Loucy (cell line): ENCODE data around the gene STXBP4.

Source experiments
- H2AFZ ChIP-seq: fragments of 200-600 bp; sonication (generic); 2 replicates; pipeline ENCODE4 v1.6.0; 2016; ENCODE audit warnings: antibody characterized with exemption, mild to moderate bottlenecking, low read length, moderate library complexity
- H3F3A ChIP-seq: fragments of 200-600 bp; 2 replicates; pipeline ENCODE4 v1.6.0; 2016; ENCODE audit warnings: antibody characterized with exemption, low read depth, mild to moderate bottlenecking
- H3K27me3 ChIP-seq: fragments of 200-600 bp; sonication (generic); 2 replicates; pipeline ENCODE4 v1.6.1; 2014; ENCODE audit warnings: low read length, mild to moderate bottlenecking; ENCODE audit not compliant: insufficient read depth, poor library complexity, severe bottlenecking
- H3K36me3 ChIP-seq: fragments of 200-600 bp; sonication (generic); 2 replicates; pipeline ENCODE4 v1.6.1; 2016; ENCODE audit warnings: low read length; ENCODE audit not compliant: insufficient read depth
- H3K4me1 ChIP-seq: fragments of 200-600 bp; sonication (generic); 2 replicates; pipeline ENCODE4 v1.5.1; 2014; ENCODE audit warnings: low read length, mild to moderate bottlenecking; ENCODE audit not compliant: insufficient read depth, poor library complexity, severe bottlenecking
- H3K4me2 ChIP-seq: fragments of 200-600 bp; sonication (generic); 2 replicates; pipeline ENCODE4 v1.6.0; 2014; ENCODE audit warnings: antibody characterized with exemption, low read length, low read depth, mild to moderate bottlenecking; ENCODE audit not compliant: poor library complexity, severe bottlenecking
- H3K4me3 ChIP-seq: fragments of 200-600 bp; sonication (generic); 2 replicates; pipeline ENCODE4 v1.5.1; 2014; ENCODE audit warnings: low read length, mild to moderate bottlenecking, mixed read lengths; ENCODE audit not compliant: poor library complexity, severe bottlenecking
- H3K79me2 ChIP-seq: fragments of 200-600 bp; sonication (generic); 2 replicates; pipeline ENCODE4 v1.6.1; 2014; ENCODE audit warnings: low read length; ENCODE audit not compliant: insufficient read depth
- H3K9ac ChIP-seq: fragments of 200-600 bp; sonication (generic); 2 replicates; pipeline ENCODE4 v1.6.0; 2014; ENCODE audit warnings: mild to moderate bottlenecking, low read depth, low read length, moderate library complexity; ENCODE audit not compliant: poor library complexity, severe bottlenecking
- H3K9me2 ChIP-seq: fragments of 200-600 bp; sonication (generic); replicated peaks from 2 replicates; pipeline ENCODE4 v1.6.1; 2016; ENCODE audit warnings: low read depth, low read length, mixed read lengths
- H3K9me3 ChIP-seq: fragments of 200-600 bp; sonication (generic); 2 replicates; pipeline ENCODE4 v1.6.1; 2014; ENCODE audit warnings: mild to moderate bottlenecking, antibody characterized with exemption, low read length, low read depth; ENCODE audit not compliant: insufficient read depth
- H4K20me1 ChIP-seq: fragments of 200-600 bp; sonication (generic); 2 replicates; pipeline ENCODE4 v1.6.0; 2014; ENCODE audit warnings: antibody characterized with exemption, low read length, mild to moderate bottlenecking; ENCODE audit not compliant: insufficient read depth, poor library complexity, severe bottlenecking
- EZH2phosphoT487 ChIP-seq: fragments of 200-600 bp; IDR thresholded peaks from 2 replicates; pipeline ENCODE4 v1.6.1; 2018; ENCODE audit warnings: antibody characterized with exemption, mild to moderate bottlenecking, moderate library complexity, borderline replicate concordance
- TF ChIP-seq, protein P1 (sequence below): fragments of 200-600 bp; sonication (generic); conservative IDR thresholded peaks from 2 replicates; pipeline ENCODE4 v1.5.1; 2014; ENCODE audit warnings: mild to moderate bottlenecking, antibody characterized with exemption, low read length

STXBP4 gene

DNA sequence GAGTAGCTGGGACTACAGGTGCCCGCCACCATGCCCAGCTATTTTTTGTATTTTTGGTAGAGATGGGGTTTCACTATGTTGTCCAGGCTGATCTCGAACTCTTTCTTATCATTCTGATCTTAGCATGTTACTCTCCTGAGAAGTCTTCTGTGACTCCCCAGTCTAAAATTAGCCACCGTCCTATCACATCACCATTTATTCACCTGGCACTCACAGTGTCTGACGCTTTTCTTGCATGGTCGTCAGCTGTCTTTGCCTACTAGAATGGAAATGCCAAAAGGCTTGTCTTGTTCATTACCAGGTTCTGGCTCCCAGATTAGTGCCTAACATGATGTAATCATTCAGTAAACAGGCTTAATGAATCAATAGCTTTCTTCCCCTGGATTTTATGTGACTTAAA, 44.2 kb upstream of the STXBP4 start:
- Histone ChIP-seq H4K20me1 (no peaks in the 10 kb centered on the region), H3K4me2 (no peak overlapping the region), H3K9me3 (no peaks in the 10 kb centered on the region), H3K4me3 (no peak overlapping the region), H2AFZ (no peak overlapping the region), H3K79me2 (no peaks in the 10 kb centered on the region), H3K4me1 (no peaks in the 10 kb centered on the region), H3K9me2 (no peaks in the 10 kb centered on the region), H3K9ac (no peak overlapping the region), H3F3A (no peaks in the 10 kb centered on the region), H3K36me3 (no peaks in the 10 kb centered on the region), H3K27me3 (no peaks in the 10 kb centered on the region)
- TF ChIP-seq EZH2phosphoT487 = no peak
- TF ChIP-seq, protein P1, sequence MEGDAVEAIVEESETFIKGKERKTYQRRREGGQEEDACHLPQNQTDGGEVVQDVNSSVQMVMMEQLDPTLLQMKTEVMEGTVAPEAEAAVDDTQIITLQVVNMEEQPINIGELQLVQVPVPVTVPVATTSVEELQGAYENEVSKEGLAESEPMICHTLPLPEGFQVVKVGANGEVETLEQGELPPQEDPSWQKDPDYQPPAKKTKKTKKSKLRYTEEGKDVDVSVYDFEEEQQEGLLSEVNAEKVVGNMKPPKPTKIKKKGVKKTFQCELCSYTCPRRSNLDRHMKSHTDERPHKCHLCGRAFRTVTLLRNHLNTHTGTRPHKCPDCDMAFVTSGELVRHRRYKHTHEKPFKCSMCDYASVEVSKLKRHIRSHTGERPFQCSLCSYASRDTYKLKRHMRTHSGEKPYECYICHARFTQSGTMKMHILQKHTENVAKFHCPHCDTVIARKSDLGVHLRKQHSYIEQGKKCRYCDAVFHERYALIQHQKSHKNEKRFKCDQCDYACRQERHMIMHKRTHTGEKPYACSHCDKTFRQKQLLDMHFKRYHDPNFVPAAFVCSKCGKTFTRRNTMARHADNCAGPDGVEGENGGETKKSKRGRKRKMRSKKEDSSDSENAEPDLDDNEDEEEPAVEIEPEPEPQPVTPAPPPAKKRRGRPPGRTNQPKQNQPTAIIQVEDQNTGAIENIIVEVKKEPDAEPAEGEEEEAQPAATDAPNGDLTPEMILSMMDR = no peak

DNA sequence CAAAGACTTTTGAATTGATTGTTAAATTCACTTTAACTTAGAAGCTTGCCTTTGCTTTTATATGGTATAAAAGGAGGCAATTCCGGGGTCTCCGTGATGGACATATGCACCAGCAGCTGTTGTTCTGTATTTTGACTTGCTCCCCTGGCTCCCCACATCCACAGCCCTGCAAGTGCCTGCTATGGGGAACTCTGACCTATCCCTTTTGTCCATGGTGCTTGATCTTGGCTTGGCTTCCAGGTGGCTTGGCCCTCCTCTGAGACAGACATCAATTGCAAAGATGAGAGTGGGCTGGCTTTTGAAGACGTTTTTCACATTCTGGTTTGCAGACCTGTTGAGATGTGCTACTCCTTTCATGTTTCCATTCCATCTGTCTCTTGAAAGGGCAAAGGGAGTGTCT, 41.0 kb upstream of the STXBP4 start:
- Histone ChIP-seq H2AFZ (no peak overlapping the region), H3K79me2 (no peaks in the 10 kb centered on the region), H3K9me2 (no peaks in the 10 kb centered on the region), H3K9me3 (no peaks in the 10 kb centered on the region), H3K4me3 (no peak overlapping the region), H4K20me1 (no peaks in the 10 kb centered on the region), H3K9ac (no peak overlapping the region), H3K36me3 (no peaks in the 10 kb centered on the region), H3F3A (no peaks in the 10 kb centered on the region), H3K4me1 (no peaks in the 10 kb centered on the region), H3K27me3 (no peaks in the 10 kb centered on the region), H3K4me2 (no peak overlapping the region)
- TF ChIP-seq EZH2phosphoT487 = no peak
- TF ChIP-seq, protein P1 = no peak

DNA sequence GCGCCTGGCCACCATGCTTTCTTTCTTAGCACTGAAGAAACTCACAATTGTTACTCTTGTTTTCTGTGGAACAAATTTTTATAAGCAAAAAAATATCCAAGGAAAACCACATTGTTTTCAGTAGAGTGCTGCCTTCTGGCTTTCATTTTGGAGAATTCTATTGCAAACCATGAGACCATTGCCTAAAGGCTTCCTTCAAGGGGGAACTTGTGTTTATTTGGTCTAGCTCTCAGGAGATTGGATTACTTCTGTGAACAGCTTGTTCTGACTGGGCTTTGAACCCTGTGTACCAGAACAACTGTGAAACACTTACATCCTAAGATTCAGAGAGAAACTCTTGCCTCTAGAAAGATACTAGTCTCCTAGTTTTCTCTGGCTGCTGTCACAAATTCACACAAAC, 35.9 kb upstream of the STXBP4 start:
- Histone ChIP-seq H3K79me2 (no peaks in the 10 kb centered on the region), H3K36me3 (no peaks in the 10 kb centered on the region), H3K9me2 (no peaks in the 10 kb centered on the region), H3K27me3 (no peaks in the 10 kb centered on the region), H3K9ac (no peak overlapping the region), H3K4me3 (no peak overlapping the region), H2AFZ (no peak overlapping the region), H3K4me1 (no peaks in the 10 kb centered on the region), H3K4me2 (no peak overlapping the region), H3F3A (no peaks in the 10 kb centered on the region), H4K20me1 (no peaks in the 10 kb centered on the region), H3K9me3 (no peaks in the 10 kb centered on the region)
- no peak for TF ChIP-seq EZH2phosphoT487
- TF ChIP-seq, protein P1 = no peak
